GM23338 (cell line): ENCODE data around the gene ADCY5. TPM values are rescaled to one million over a fixed set of nuclear protein-coding genes. Genes with fewer than 3 reads are reported as not detected.

Experiments used
- ATAC-seq: fragments of 200-7000 bp; cut with Tn5 transposase; 3 replicates; pipeline ENCODE4 v1.9.1; 2020
- DNase-seq: peaks from one replicate; pipeline ENCODE4 v3.0.0-alpha.2; 2015; ENCODE audit warnings: low spot score
- H2AFZ ChIP-seq: fragments of 200-600 bp; sonication (generic); 2 replicates; pipeline ENCODE4 v1.8.0; 2016; ENCODE audit warnings: antibody characterized with exemption, mild to moderate bottlenecking, moderate library complexity
- H3F3A ChIP-seq: fragments of 200-600 bp; sonication (generic); replicated peaks from 2 replicates; pipeline ENCODE4 v1.8.0; 2017; ENCODE audit warnings: antibody characterized with exemption, mixed run types, low read depth
- H3K27ac ChIP-seq: fragments of 200-600 bp; sonication (generic); 2 replicates; pipeline ENCODE4 v1.6.1; 2016; ENCODE audit warnings: low read depth
- H3K27me3 ChIP-seq: fragments of 200-600 bp; sonication (generic); 2 replicates; pipeline ENCODE4 v1.8.0; 2016; ENCODE audit warnings: mild to moderate bottlenecking, mixed run types, moderate library complexity; ENCODE audit not compliant: insufficient read depth
- H3K36me3 ChIP-seq: fragments of 200-600 bp; sonication (generic); 2 replicates; pipeline ENCODE4 v1.8.0; 2016; ENCODE audit warnings: mild to moderate bottlenecking; ENCODE audit not compliant: insufficient read depth
- H3K4me1 ChIP-seq: fragments of 200-600 bp; sonication (generic); 2 replicates; pipeline ENCODE4 v1.8.0; 2016; ENCODE audit warnings: mild to moderate bottlenecking, moderate library complexity; ENCODE audit not compliant: insufficient read depth
- H3K4me2 ChIP-seq: fragments of 200-600 bp; sonication (generic); 2 replicates; pipeline ENCODE4 v1.7.1; 2017; ENCODE audit warnings: mixed run types
- H3K4me3 ChIP-seq: fragments of 200-600 bp; sonication (generic); 2 replicates; pipeline ENCODE4 v1.6.1; 2016; ENCODE audit warnings: mixed run types
- H3K79me2 ChIP-seq: fragments of 200-600 bp; sonication (generic); replicated peaks from 2 replicates; pipeline ENCODE4 v1.8.0; 2017; ENCODE audit warnings: mild to moderate bottlenecking; ENCODE audit not compliant: insufficient read depth
- H3K9me2 ChIP-seq: fragments of 200-600 bp; sonication (generic); 2 replicates; pipeline ENCODE4 v1.8.0; 2017; ENCODE audit not compliant: insufficient read depth
- H4K20me1 ChIP-seq: fragments of 200-600 bp; sonication (generic); replicated peaks from 2 replicates; pipeline ENCODE4 v1.8.0; 2017; ENCODE audit warnings: mild to moderate bottlenecking; ENCODE audit not compliant: insufficient read depth
- H3K27ac Mint-ChIP-seq: 2 replicates; pipeline ENCODE4 v1.8.0; 2020; ENCODE audit warnings: inconsistent platforms, mild to moderate bottlenecking, moderate library complexity, mixed read lengths
- H3K27me3 Mint-ChIP-seq: 3 replicates; pipeline ENCODE4 v1.8.0; 2022; ENCODE audit warnings: low read depth, mild to moderate bottlenecking, moderate library complexity, mixed read lengths, inconsistent platforms; ENCODE audit not compliant: insufficient read depth, poor library complexity
- H3K36me3 Mint-ChIP-seq: 3 replicates; pipeline ENCODE4 v1.8.0; 2021; ENCODE audit warnings: low read depth, mild to moderate bottlenecking, inconsistent platforms, moderate library complexity, mixed read lengths
- H3K4me1 Mint-ChIP-seq: 3 replicates; pipeline ENCODE4 v1.8.0; 2020; ENCODE audit warnings: mild to moderate bottlenecking, inconsistent platforms, mixed read lengths
- H3K4me3 Mint-ChIP-seq: 3 replicates; pipeline ENCODE4 v1.8.0; 2021; ENCODE audit warnings: moderate library complexity, mild to moderate bottlenecking, inconsistent platforms, mixed read lengths
- H3K9me3 Mint-ChIP-seq: 3 replicates; pipeline ENCODE4 v1.8.0; 2020; ENCODE audit warnings: moderate library complexity, mild to moderate bottlenecking, inconsistent platforms, mixed read lengths
- CREB1 ChIP-seq: fragments of 250-450 bp; sonication (Bioruptor Pico); IDR thresholded peaks from 2 replicates; pipeline ENCODE4 v1.5.0; 2020; ENCODE audit warnings: low read depth, mild to moderate bottlenecking, moderate library complexity
- EZH2 ChIP-seq: fragments of 200-600 bp; sonication (generic); IDR thresholded peaks from one replicate; pipeline ENCODE4 v1.8.0; 2017; ENCODE audit warnings: antibody characterized with exemption, mild to moderate bottlenecking, low read depth; ENCODE audit not compliant: unreplicated experiment
- EZH2phosphoT487 ChIP-seq: fragments of 200-600 bp; sonication (generic); IDR thresholded peaks from one replicate; pipeline ENCODE4 v1.8.1; 2018; ENCODE audit warnings: antibody characterized with exemption; ENCODE audit not compliant: unreplicated experiment
- NANOG ChIP-seq: IDR thresholded peaks from 2 replicates; pipeline ENCODE4 v1.6.1; 2016; ENCODE audit warnings: antibody characterized with exemption, borderline replicate concordance
- POLR2AphosphoS5 ChIP-seq: IDR thresholded peaks from 2 replicates; pipeline ENCODE4 v1.6.1; 2016; ENCODE audit warnings: antibody characterized with exemption, low read depth
- REST ChIP-seq: IDR thresholded peaks from one replicate; pipeline ENCODE4 v1.6.1; 2018; ENCODE audit warnings: antibody characterized with exemption; ENCODE audit not compliant: unreplicated experiment
- STAT1 ChIP-seq: IDR thresholded peaks from one replicate; pipeline ENCODE4 v1.6.1; 2016; ENCODE audit warnings: antibody characterized with exemption; ENCODE audit not compliant: unreplicated experiment
- ZNF114 ChIP-seq: fragments of 250-450 bp; sonication (Bioruptor Pico); IDR thresholded peaks from 2 replicates; pipeline ENCODE4 v1.5.0; 2020; ENCODE audit warnings: mild to moderate bottlenecking, moderate library complexity
- ZNF331 ChIP-seq: fragments of 250-450 bp; sonication (Bioruptor Pico); IDR thresholded peaks from 2 replicates; pipeline ENCODE4 v1.5.0; 2020; ENCODE audit warnings: low read depth, mild to moderate bottlenecking, moderate library complexity
- polyA plus RNA-seq: library from polyadenylated mRNA; unstranded; fragments of >200 nt; fragmentation: Nextera tagmentation; extraction: Ambion mirVana; gene quantifications from 2 replicates; pipeline ENCODE4 v1.2.1, GENCODE V29; 2016
- total RNA-seq: library from RNA; depleted of rRNA; stranded (reverse); fragments of >200 nt; shearing (Covaris generic); gene quantifications from 2 replicates; pipeline ENCODE4 v1.2.3, GENCODE V29; 2014
- TF ChIP-seq, protein P1 (sequence below), 2 experiments: fragments of 200-600 bp in 1 of 2; sonication (generic) in 1 of 2; conservative IDR thresholded peaks; 2 replicates each; pipeline versions ENCODE4 v1.5.1 to v1.6.1; 2016 to 2017; ENCODE audit warnings: antibody characterized with exemption in 2 of 2, low read depth in 2 of 2, mild to moderate bottlenecking in 2 of 2, moderate library complexity in 1 of 2

ADCY5 gene
- total and polyA plus RNA-seq, 2 experiments from 2014 or later = 3.5 to 10.2 TPM

DNA sequence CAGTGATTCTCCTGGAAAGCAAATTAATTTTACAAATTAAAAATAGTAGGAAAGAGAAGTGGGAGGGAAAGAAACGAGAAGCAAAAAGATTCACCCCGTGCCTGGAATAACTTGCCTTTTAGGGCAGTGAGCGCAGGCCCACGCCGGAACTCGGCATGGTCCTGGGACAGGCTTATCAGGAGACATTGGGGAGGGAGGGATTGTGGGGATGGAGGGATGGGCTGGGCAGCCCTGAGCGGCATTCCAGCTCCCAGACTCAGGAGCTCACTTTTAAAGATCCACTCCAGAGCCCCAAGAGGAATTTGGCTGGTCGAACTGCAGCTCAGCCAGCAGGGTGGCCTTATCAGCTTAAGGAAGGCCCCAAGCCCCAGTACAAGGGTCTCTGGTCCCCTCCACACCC, 117.9 kb downstream of the ADCY5 start (continued):
- TF ChIP-seq, protein P1, sequence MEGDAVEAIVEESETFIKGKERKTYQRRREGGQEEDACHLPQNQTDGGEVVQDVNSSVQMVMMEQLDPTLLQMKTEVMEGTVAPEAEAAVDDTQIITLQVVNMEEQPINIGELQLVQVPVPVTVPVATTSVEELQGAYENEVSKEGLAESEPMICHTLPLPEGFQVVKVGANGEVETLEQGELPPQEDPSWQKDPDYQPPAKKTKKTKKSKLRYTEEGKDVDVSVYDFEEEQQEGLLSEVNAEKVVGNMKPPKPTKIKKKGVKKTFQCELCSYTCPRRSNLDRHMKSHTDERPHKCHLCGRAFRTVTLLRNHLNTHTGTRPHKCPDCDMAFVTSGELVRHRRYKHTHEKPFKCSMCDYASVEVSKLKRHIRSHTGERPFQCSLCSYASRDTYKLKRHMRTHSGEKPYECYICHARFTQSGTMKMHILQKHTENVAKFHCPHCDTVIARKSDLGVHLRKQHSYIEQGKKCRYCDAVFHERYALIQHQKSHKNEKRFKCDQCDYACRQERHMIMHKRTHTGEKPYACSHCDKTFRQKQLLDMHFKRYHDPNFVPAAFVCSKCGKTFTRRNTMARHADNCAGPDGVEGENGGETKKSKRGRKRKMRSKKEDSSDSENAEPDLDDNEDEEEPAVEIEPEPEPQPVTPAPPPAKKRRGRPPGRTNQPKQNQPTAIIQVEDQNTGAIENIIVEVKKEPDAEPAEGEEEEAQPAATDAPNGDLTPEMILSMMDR (conservative IDR thresholded peaks at IDR 0.05; ENCODE audit: low read depth in 2 of 2) = no peak
- TF ChIP-seq CREB1 (CRISPR knock-in tag) = no peak

GRCh38 chr3:123330441-123330991, 118.4 kb downstream of the ADCY5 start:
- Histone ChIP-seq H3K4me1 (no peaks in the 10 kb centered on the region), H3K9me2 (no peaks in the 10 kb centered on the region), H3K4me2 (no peak overlapping the region), H3K36me3 (no peaks in the 10 kb centered on the region), H3K27me3 (no peaks in the 10 kb centered on the region), H3K79me2 (no peaks in the 10 kb centered on the region), H3K4me3 (no peak overlapping the region), H2AFZ (no peak overlapping the region), H3K27ac (no peak overlapping the region), H4K20me1 (no peaks in the 10 kb centered on the region), H3F3A (no peaks in the 10 kb centered on the region)
- Mint-ChIP-seq H3K4me3 (no peak overlapping the region), H3K27ac (no peak overlapping the region), H3K27me3 (peaks cover 13% of the 10 kb centered on the region), H3K36me3 (no peaks in the 10 kb centered on the region; the same call in 2 of the 3 replicates), H3K4me1 (peaks cover 23% of the 10 kb centered on the region), H3K9me3 (no peaks in the 10 kb centered on the region)
- DNase-seq (no peak), ATAC-seq (no peak)
- TF ChIP-seq ZNF114 (CRISPR knock-in tag) (no peak), STAT1 (no peak), EZH2phosphoT487 (no peak), REST (no peak), NANOG (no peak), CREB1 (CRISPR knock-in tag) (no peak), ZNF331 (CRISPR knock-in tag) (no peak), POLR2AphosphoS5 (no peak), EZH2 (no peak)
- TF ChIP-seq, protein P1 (conservative IDR thresholded peaks at IDR 0.05; ENCODE audit: low read depth in 2 of 2) = no peak
